GM12801 (cell line): ENCODE results near the gene PCNX3.

ENCODE experiments used
- TF ChIP-seq, protein P1 (sequence below): IDR thresholded peaks from one replicate; pipeline ENCODE4 v1.5.1; 2011; ENCODE audit warnings: control low read depth; ENCODE audit not compliant: insufficient read length; ENCODE audit errors: extremely low read depth

The PCNX3 gene

DNA sequence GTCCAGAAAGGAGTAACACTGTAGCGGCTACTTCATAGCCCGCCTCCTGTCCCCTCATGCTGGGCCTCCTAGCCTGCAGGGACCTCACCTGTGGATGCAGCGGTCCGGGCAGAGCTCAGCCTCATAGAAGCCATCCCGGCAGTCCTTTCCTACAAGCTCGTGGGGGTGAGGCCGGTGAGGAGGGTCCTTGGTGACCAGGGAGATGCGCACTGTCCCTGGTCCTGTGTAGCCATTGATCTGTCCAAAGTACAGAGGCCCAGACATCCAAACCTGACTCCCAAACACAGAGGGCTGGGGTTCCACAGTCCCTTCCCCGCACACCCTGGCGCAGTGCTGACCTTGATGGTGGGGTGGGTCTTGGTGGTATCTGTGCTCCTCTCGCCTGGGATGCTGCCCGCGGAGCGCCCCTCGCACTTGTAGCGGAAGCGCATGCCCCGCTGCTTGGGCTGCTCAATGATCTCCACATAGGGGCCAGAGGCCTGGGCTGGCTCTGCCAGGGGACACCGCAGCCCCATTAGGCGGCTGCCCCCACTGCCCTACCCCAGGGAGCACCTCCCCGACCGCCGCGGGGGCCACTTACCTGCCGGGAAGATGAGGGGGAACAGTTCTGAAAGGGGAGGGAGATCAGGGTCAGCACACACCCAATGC lies 46.1 kb downstream of the PCNX3 start:
- TF ChIP-seq, protein P1, sequence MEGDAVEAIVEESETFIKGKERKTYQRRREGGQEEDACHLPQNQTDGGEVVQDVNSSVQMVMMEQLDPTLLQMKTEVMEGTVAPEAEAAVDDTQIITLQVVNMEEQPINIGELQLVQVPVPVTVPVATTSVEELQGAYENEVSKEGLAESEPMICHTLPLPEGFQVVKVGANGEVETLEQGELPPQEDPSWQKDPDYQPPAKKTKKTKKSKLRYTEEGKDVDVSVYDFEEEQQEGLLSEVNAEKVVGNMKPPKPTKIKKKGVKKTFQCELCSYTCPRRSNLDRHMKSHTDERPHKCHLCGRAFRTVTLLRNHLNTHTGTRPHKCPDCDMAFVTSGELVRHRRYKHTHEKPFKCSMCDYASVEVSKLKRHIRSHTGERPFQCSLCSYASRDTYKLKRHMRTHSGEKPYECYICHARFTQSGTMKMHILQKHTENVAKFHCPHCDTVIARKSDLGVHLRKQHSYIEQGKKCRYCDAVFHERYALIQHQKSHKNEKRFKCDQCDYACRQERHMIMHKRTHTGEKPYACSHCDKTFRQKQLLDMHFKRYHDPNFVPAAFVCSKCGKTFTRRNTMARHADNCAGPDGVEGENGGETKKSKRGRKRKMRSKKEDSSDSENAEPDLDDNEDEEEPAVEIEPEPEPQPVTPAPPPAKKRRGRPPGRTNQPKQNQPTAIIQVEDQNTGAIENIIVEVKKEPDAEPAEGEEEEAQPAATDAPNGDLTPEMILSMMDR: no peak

DNA sequence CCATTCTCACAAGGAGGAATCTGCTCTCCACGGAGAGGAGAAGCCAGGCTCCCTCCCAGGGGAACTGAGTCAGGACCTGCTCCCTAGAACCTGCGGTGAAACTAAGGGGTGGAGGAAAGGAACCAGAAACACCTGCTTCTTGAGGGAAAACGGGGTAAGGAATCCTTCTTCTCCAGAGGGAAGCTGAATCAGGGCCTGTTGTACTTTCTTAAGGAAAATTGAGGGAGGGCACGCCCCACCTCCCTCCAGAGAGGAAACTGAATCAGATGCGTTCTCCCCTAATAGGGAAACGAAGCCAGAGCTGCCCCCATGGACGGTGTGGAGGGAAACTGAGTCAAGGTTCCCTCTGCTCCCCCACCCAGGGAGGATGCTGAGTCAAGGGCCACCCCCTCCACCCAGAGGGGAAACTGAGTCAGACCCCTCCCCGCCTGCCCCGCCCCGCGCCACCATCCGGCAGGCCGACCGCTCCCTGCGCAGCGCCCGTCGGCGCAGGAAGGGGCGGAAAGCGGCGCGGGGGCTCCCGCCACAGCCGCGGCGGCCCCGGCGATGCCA lies 46.7 kb downstream of the PCNX3 start:
- TF ChIP-seq, protein P1: no peak

DNA sequence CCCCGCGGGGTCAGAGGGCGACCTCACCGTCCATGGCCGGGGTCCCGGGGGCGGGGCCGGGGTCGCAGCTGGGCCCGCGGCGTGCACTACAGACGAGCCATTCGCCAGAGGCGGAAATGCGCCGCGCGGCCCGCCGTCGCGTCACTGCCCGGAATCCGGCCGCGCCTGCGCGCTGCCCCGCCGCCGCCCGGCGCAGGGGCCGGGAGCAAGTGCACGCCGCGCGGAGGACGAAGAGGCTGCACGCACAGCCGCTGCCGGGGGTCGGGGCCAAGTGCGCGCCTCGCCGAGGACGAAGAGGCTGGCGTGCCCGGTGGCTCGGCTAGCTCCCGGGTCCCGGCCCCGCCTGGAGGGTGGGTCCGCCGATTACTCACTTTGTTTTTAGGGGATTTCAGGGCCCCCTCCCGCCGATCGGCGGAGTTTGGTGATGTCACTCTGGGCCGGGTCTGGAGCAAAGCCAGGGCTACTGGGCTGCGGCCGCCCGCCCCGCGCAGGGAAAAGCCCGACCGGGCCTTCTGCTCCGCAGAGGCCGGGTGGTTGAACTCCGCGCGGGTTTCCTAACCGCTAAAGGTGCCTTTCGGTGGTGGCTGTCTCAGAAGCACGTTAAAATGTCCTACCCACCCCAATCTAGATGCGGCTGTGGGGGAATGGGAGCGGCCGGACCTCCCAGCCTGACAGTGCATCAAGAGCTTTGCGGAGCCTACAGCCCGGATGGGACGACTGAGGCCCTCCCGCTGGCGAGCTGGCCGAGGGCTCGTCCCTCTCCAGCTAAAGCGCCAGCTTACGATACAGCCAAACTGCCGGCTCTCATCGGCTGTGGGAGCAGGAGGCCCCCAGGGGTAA lies 47.4 kb downstream of the PCNX3 start, which contains the start of gene RELA:
Gene RELA, minus strand, starts transcription at position 118 of the 840 bp plus-strand sequence. Its CDS starts 84 bp downstream, at position 34.
- TF ChIP-seq, protein P1: no peak

DNA sequence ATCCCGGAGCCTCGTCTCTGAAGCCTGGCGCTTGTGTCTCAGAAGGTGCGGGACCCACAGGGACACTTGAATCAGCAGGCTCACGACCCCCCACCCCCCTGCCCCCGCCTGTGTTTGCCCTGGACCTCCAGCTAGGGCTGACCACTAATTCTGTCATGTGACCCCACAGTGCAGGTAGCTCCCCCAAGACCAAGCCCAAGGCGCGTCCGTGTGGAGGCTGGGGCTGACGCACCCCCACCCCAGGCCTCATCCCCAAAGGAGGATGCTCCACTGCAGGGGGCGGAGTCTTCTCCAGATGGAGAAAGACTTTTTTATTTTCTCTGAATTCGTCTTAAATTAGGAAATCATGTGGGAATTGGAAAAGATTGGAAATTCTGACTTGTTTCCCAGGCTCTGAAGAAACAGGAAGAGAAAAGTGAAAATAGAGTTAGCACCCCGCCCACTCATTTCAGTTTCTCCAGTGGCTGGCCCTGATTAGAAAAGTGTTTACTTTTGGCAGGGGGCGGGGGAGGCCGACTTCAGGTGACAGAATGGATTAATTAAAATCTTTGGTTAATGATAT lies 48.1 kb downstream of the PCNX3 start:
- TF ChIP-seq, protein P1: no peak

DNA sequence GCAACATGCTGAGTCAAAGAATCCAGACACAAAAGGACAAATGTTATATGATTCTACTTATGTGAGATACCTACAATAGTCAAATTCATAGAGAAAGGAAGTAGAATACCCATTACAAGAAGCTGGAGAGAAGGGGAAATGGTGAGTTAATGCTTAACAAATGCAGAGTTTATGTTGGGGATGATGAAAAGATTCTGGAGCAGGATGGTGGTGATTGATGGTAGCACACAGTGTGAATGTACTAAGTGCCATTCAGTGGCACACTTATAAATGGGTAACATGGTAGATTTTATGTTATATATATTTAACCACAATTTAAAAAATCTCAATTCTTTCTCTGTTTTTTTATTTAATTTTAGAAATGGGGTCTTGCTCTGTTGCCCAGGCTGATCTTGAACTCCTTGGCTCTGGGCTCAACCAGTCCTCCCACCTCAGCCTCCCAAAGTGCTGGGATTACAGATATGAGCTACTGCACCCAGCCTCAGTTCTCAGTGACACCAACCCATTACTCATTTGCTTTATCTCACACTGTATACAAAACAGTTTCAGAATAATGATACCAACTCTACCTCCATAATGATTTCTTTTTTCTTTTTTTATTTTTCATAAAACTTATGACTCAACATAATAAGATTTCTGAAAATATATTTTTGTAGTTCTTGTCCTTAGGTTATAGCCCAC lies 56.7 kb downstream of the PCNX3 start:
- TF ChIP-seq, protein P1: no peak

DNA sequence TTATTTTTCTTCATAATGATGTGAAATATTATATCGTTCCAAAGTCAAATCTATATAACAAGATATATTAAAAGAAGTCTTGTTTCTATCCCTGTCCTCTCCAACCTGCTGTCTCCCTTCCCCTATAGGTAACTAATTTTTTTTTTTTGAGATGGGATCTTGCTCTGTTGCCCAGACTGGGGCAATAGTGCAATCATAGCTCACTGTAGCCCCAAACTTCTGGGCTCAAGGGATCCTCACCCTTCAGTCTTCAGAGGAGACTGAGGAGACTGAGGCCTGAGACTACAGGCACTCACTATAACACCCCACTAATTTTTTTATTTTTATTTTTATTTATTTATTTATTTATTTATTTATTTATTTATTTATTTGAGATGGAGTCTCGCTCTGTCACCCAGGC lies 57.4 kb downstream of the PCNX3 start:
- TF ChIP-seq, protein P1: no peak
